Activated T-helper 2 cell treated with anti-CD3 and anti-CD28 coated beads, Interferon-gamma antibody, Interleukin-2, Interleukin-4, amounts not matched to agents 10 μg/mL and 5 μg/mL and 100 μg/mL, durations not matched to agents 14 hours and 24 hours and 36 hours (primary cell): ENCODE results near the gene CDH23. TPM values are rescaled to one million over a fixed set of nuclear protein-coding genes. Genes with fewer than 3 reads are reported as not detected.

Experiments
- DNase-seq: peaks from one replicate; pipeline ENCODE4 v3.0.0; 2021; ENCODE audit warnings: low spot score
- H3K27ac Mint-ChIP-seq: one replicate; pipeline ENCODE4 v1.8.0; 2021; ENCODE audit warnings: mixed read lengths
- H3K27me3 Mint-ChIP-seq: one replicate; pipeline ENCODE4 v1.8.0; 2021; ENCODE audit warnings: low read depth, mixed read lengths
- H3K36me3 Mint-ChIP-seq: one replicate; pipeline ENCODE4 v1.8.0; 2021; ENCODE audit warnings: low read depth, mixed read lengths
- H3K4me1 Mint-ChIP-seq: one replicate; pipeline ENCODE4 v1.8.0; 2021; ENCODE audit warnings: low read depth, mixed read lengths
- H3K4me3 Mint-ChIP-seq: one replicate; pipeline ENCODE4 v1.8.0; 2021; ENCODE audit warnings: low read depth, mild to moderate bottlenecking, moderate library complexity, mixed read lengths
- H3K9me3 Mint-ChIP-seq: one replicate; pipeline ENCODE4 v1.8.0; 2021; ENCODE audit warnings: mixed read lengths
- intact Hi-C: fragments of 100-400 bp; cut with micrococcal nuclease; formaldehyde crosslinking; loops from one replicate; pipeline ENCODE4 v1.15.1; 2023
- total RNA-seq: library from RNA; stranded (reverse); gene quantifications from 2 replicates; pipeline ENCODE4 v1.2.3, GENCODE V29; 2022

The CDH23 gene
- total RNA-seq, 1 donor from 2014 or later: 0.55 TPM

GRCh38 chr10:71546220-71546619, 149.5 kb downstream of the CDH23 start:
- no peak for DNase-seq
- H3K4me1 Mint-ChIP-seq: no peaks in the 10 kb centered on the region
- no peaks in the 10 kb centered on the region for H3K36me3 Mint-ChIP-seq
- H3K27ac Mint-ChIP-seq: no peak overlapping the region
- H3K27me3 Mint-ChIP-seq: no peaks in the 10 kb centered on the region
- intact Hi-C loops: no loop called here
- H3K4me3 Mint-ChIP-seq: no peak overlapping the region
- H3K9me3 Mint-ChIP-seq: no peaks in the 10 kb centered on the region

- no peak for DNase-seq
- Mint-ChIP-seq H3K36me3 (no peaks in the 10 kb centered on the region), H3K4me1 (no peaks in the 10 kb centered on the region), H3K27ac (no peak overlapping the region), H3K27me3 (no peaks in the 10 kb centered on the region), H3K9me3 (no peaks in the 10 kb centered on the region), H3K4me3 (no peak overlapping the region)
- intact Hi-C loops: no loop called here
Measured at GRCh38 chr10:71547312-71547711, 150.6 kb downstream of the CDH23 start.

- H3K4me3 Mint-ChIP-seq: no peak overlapping the region
- intact Hi-C loops: no loop called here
- H3K36me3 Mint-ChIP-seq: no peaks in the 10 kb centered on the region
- H3K27ac Mint-ChIP-seq: no peak overlapping the region
- no peaks in the 10 kb centered on the region for H3K4me1 Mint-ChIP-seq
- H3K27me3 Mint-ChIP-seq: no peaks in the 10 kb centered on the region
- H3K9me3 Mint-ChIP-seq: no peaks in the 10 kb centered on the region
- DNase-seq: peak; percentile 26
Measured at GRCh38 chr10:71547876-71548846, 151.4 kb downstream of the CDH23 start.

- intact Hi-C loops: no loop called here
- Mint-ChIP-seq H3K36me3 (no peaks in the 10 kb centered on the region), H3K4me3 (no peak overlapping the region), H3K27ac (no peak overlapping the region), H3K9me3 (no peaks in the 10 kb centered on the region), H3K4me1 (peaks cover 4% of the 10 kb centered on the region), H3K27me3 (no peaks in the 10 kb centered on the region)
- DNase-seq: no peak
Measured at GRCh38 chr10:71549766-71550533, 153.2 kb downstream of the CDH23 start.

GRCh38 chr10:71550628-71551027, 153.9 kb downstream of the CDH23 start:
- intact Hi-C loops: no loop called here
- Mint-ChIP-seq H3K27me3 (no peaks in the 10 kb centered on the region), H3K4me1 (peaks cover 4% of the 10 kb centered on the region)

GRCh38 chr10:71551970-71552369, 155.2 kb downstream of the CDH23 start:
- Mint-ChIP-seq H3K36me3 (no peaks in the 10 kb centered on the region), H3K27ac (no peak overlapping the region), H3K4me3 (no peak overlapping the region), H3K4me1 (peaks cover 4% of the 10 kb centered on the region), H3K9me3 (no peaks in the 10 kb centered on the region), H3K27me3 (no peaks in the 10 kb centered on the region)
- no peak for DNase-seq
- intact Hi-C loops: no loop called here

More at GRCh38 chr10:71550628-71551027, 153.9 kb downstream of the CDH23 start:
- H3K36me3 Mint-ChIP-seq: no peaks in the 10 kb centered on the region
- H3K27ac Mint-ChIP-seq: no peak overlapping the region
- DNase-seq: no peak
- H3K4me3 Mint-ChIP-seq: no peak overlapping the region
- H3K9me3 Mint-ChIP-seq: no peaks in the 10 kb centered on the region

- Mint-ChIP-seq H3K36me3 (no peaks in the 10 kb centered on the region), H3K27me3 (peaks cover 3% of the 10 kb centered on the region), H3K9me3 (no peaks in the 10 kb centered on the region), H3K27ac (no peak overlapping the region), H3K4me3 (no peak overlapping the region), H3K4me1 (peaks cover 4% of the 10 kb centered on the region)
- DNase-seq: no peak
- intact Hi-C loops: no loop called here
Measured at GRCh38 chr10:71553432-71553831, 156.7 kb downstream of the CDH23 start.

- no peak overlapping the region for H3K4me3 Mint-ChIP-seq
- H3K4me1 Mint-ChIP-seq: peaks cover 4% of the 10 kb centered on the region
- no peak for DNase-seq
- no peaks in the 10 kb centered on the region for H3K9me3 Mint-ChIP-seq
- peaks cover 8% of the 10 kb centered on the region for H3K27me3 Mint-ChIP-seq
- no peak overlapping the region for H3K27ac Mint-ChIP-seq
- intact Hi-C loops: no loop called here
- no peaks in the 10 kb centered on the region for H3K36me3 Mint-ChIP-seq
Measured at GRCh38 chr10:71554671-71555070, 158.0 kb downstream of the CDH23 start.

GRCh38 chr10:71555087-71555723, 158.5 kb downstream of the CDH23 start:
- Mint-ChIP-seq H3K36me3 (no peaks in the 10 kb centered on the region), H3K4me3 (no peak overlapping the region), H3K4me1 (peaks cover 4% of the 10 kb centered on the region), H3K9me3 (no peaks in the 10 kb centered on the region), H3K27ac (peak overlapping the region; percentile 47), H3K27me3 (peaks cover 12% of the 10 kb centered on the region)
- no peak for DNase-seq
- intact Hi-C loops: no loop called here

GRCh38 chr10:71555724-71556119, 159.0 kb downstream of the CDH23 start:
- intact Hi-C loops: no loop called here
- DNase-seq: no peak
- H3K4me3 Mint-ChIP-seq: no peak overlapping the region
- H3K36me3 Mint-ChIP-seq: no peaks in the 10 kb centered on the region
- no peaks in the 10 kb centered on the region for H3K9me3 Mint-ChIP-seq
- H3K4me1 Mint-ChIP-seq: peaks cover 4% of the 10 kb centered on the region
- H3K27me3 Mint-ChIP-seq: peaks cover 12% of the 10 kb centered on the region
- H3K27ac Mint-ChIP-seq: peak overlapping the region; percentile 47

GRCh38 chr10:71558991-71559390, 162.3 kb downstream of the CDH23 start:
- Mint-ChIP-seq H3K9me3 (no peaks in the 10 kb centered on the region), H3K36me3 (no peaks in the 10 kb centered on the region), H3K27ac (no peak overlapping the region), H3K4me1 (peaks cover 4% of the 10 kb centered on the region), H3K4me3 (no peak overlapping the region), H3K27me3 (peaks cover 15% of the 10 kb centered on the region)
- DNase-seq: no peak
- intact Hi-C loops: no loop called here

- Mint-ChIP-seq H3K4me1 (no peaks in the 10 kb centered on the region), H3K27me3 (peaks cover 15% of the 10 kb centered on the region), H3K9me3 (no peaks in the 10 kb centered on the region), H3K36me3 (no peaks in the 10 kb centered on the region), H3K27ac (no peak overlapping the region), H3K4me3 (no peak overlapping the region)
- intact Hi-C loops: no loop called here
- DNase-seq: no peak
Measured at GRCh38 chr10:71561003-71561574, 164.4 kb downstream of the CDH23 start.
